ENCODE measurements around the gene DDB1.

DDB1 gene

DNA sequence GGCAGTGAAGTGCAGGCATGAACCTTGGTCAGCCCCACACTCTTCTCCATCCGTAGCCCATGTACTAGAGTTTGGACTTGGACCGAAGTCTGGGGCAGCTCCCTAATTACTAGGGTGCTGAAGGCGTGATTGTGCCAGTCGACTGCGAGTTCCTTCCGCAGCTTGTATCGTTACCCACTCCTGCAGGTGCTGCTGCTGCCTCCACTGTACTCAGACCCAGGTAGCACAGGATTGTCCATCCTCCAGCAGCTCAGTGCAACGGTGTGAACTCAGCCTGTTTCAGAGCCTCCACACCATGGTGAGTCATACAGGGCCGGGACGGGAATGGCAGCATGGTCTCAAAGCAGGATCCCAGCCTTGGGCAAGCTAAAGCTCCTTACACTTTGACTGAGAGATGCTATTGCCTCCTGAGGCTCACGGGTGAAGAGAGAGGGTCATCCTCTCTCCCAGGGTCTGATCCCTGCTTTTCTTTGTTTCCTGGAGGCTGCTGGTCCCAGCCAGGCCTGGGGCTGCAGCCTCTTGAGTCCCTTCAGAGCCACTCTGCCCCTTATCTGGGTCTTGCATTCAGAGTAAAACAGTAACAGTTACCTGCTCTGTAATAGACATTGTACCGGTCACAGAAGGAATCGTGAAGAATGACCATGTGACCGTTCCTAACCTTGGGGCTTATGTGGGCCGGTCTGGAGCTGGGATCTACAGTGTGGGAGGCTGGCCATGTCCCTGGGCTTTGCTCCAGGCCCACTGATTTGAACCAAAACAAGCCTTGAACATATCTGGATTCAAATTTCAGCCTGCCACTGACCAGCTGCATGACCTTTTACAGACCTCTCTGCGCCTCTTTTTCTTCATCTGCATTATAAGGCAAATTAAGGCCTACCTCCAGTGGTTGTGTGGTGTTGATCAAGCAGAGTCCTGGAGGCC, 1.8 kb upstream of the DDB1 start:
- DNase-seq: no peak

DNA sequence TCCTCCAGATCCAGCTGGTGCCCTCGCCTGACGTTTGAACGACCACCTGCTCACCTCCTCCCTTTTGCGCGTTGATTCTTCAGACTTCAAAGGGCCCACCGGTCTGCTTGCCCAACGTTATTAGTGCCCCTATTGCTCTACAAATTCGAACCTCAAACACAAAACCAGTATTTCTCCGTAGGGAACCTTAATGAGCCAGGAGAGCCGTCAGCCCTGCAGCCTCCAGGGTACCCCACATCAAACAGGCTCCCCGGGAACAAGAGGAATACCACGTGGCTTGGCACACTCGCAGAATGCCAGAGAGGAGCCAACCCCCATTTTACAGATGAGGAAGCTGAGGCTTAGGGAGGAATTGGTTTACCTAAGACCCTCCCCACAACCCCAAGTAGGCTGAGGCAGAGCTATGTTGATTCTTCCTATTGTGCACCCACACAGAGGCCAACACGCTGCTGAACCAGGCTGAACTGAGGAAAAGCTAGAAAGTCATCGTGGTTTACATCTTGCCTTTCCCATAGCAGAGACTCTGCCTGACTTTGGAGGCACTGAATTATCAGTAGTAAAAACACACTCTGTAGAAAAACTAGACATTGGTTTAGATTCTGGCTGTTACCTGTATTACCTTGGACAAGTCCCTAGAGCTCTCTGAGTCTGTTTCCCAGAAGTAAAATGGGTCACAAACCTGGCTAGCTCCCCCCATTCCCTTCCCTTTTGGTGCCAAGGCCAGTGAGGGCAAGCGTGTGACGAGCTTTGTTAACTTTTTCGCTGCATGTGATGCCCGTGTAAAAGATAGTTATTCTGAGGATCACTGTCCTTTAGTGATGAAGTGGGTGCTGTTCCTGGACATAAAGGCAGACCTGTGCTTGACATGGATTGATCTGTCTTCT, 887 bp upstream of the DDB1 start:
- DNase-seq: no peak

- DNase-seq: no peak
Measured at GRCh38 chr11:61332281-61332796, 566 bp downstream of the DDB1 start.

GRCh38 chr11:61331651-61332050, 1.3 kb downstream of the DDB1 start:
- no peak for DNase-seq

DNA sequence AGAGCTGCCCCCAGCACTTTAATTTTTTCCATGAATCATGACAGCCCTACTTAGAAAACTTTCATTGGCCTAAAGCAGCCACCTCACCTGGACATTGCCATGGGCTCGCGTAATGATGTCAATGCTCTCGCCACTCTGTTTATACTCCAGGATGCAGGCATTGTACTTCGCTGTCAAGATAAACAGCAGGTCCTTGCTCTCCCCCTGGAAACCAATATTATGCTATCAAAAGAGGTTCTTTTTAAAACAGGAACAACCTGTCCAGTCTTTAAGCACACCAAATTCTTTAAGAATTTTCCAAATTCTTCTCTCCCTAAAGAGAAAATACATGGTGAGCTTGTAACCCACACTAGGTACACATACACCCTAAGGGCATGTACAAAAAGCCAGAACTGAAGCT, 3.0 kb downstream of the DDB1 start:
- DNase-seq: no peak

GRCh38 chr11:61328351-61328750, 4.6 kb downstream of the DDB1 start:
- DNase-seq: no peak

- DNase-seq: no peak
Measured at GRCh38 chr11:61327669-61328071, 5.2 kb downstream of the DDB1 start.

- no peak for DNase-seq
Measured at GRCh38 chr11:61325649-61326414, 7.1 kb downstream of the DDB1 start.

GRCh38 chr11:61315260-61315659, 17.6 kb downstream of the DDB1 start:
- DNase-seq: no peak

DNA sequence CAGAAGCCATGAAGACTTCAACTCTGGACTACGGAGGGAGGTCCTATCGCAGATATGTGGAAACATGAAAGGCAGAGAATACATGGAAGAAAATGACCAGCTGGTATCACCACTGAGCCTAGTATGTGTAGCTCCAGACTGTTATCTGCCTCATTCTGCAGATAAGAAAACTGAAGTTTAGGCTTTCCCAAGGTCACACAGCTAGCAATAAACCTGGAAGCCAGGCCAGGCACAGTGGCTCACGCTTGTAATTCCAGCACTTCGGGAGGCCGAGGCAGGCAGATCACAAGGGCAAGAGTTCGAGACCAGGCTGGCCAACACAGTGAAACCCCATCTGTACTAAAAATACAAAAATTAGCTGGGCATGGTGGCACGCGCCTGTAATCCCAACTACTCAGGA, 22.2 kb downstream of the DDB1 start:
- no peak for DNase-seq

DNA sequence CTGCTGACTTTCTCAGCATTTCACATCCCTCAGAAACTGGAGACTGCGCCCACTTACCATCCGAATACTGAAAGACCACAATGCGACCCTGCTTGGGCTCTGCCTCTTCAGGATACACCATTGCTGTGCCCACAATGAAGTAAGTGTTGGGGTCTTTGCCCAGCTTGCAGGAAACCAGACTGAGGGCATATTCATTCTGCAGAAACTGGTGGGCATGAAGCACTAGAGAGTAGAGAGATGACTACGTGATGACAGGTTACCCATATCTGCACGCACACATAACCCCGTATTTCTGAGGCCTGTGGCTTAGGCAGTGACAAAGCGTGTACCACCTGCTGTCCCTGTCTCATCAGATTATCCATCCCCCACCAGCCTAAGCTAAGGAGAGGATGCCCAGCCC, 23.2 kb downstream of the DDB1 start:
- DNase-seq: no peak

DNA sequence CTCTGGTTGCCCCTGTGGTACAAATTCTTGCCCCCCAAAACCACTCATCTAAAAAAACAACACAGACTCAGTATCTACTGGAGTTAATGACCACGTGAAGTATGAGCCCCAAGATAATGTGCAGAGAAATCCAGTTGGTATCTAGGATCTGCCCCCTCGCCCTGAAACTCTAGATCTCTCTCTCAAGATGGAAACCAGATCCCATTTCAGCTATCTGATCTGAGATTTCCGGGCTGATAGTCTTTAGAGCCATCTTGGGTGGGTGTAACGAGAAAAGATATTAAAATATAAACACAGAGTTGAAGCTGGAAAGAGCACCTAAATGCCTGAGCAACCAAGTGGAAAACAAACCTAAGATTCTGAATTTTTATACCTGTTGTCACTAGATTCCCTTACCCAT, 23.8 kb downstream of the DDB1 start:
- no peak for DNase-seq

DNA sequence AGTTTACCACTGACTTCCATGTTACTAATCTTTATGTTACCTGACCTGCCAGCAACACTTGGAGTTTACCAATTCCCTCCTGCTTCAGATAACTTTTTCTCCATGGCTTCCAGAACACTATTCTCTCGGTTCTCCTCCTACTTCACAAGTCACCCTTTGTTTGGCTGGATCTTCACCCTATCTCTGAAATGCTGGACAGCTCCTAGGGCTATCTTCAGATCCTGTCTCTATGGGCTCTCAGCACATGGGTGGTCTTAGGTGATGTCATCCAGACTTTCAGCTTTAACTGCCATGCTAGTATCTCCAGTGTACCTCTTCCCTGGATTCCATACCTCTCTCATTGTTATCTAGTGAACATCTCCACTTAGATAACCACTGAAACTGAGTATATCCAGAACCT, 25.6 kb downstream of the DDB1 start:
- no peak for DNase-seq

GRCh38 chr11:61306221-61306620, 26.7 kb downstream of the DDB1 start:
- no peak for DNase-seq

- no peak for DNase-seq
Measured at GRCh38 chr11:61305417-61305816, 27.5 kb downstream of the DDB1 start.

DNA sequence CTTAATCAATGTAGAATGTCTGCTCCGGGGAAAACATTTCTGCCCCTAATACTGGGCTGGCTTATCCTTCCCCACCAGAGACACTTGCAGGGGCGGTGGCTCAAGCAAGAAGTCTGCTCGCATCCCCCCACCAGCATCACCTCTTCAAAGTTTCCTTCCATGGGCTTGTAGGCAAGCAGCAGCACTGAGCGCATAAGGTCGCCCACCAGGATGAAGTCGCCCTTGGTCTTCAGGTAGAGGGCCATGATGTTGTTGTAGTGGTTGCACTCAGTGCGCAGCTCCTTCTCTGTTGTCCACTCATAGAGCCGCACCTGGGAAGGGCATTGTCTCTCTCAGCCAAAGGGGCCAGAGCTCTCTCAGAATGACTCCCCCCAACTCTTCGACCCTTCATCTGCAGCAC, 29.2 kb downstream of the DDB1 start:
- DNase-seq: no peak

GRCh38 chr11:61302550-61302949, 30.4 kb downstream of the DDB1 start:
- no peak for DNase-seq

GRCh38 chr11:61298663-61299244, 34.2 kb downstream of the DDB1 start:
- DNase-seq: no peak

DNA sequence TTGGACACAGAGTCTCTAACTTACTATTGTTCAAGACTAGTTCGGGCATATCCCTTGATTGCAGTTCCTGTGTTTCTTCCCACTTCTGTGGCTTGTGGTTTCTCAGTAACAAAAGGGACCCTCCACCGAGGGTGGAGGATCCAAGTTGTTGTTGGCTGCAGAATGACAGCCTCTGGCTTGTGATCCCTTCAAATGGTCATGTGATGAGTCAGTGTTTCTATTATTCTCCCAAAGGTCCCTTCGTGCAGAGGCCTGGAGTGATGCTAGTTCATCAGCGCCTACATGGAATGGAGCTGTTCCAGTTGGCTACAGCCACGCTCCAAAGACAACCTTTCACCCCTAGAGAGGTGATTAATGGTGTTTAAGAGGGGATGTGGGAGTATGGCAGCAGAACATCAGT, 35.2 kb downstream of the DDB1 start:
- no peak for DNase-seq

DNA sequence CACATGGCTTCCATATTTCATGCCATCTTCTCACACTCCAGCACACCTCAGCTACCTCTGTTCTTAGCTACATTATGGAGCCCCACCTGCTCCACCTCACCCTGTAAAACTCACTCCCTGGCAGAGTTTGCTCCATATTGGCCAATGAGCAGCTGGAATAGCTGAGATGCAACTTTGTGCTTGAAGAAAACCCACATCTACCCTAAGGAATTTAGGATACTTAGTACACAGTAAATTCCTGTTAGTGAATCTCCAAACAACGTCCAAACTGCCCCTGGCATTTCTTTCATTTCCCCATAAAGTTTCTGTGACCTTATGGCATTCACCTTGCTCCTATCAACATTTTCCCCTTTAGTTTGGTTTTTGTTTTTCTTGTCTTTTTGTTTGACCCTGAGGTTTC, 35.6 kb downstream of the DDB1 start:
- DNase-seq: no peak

DNA sequence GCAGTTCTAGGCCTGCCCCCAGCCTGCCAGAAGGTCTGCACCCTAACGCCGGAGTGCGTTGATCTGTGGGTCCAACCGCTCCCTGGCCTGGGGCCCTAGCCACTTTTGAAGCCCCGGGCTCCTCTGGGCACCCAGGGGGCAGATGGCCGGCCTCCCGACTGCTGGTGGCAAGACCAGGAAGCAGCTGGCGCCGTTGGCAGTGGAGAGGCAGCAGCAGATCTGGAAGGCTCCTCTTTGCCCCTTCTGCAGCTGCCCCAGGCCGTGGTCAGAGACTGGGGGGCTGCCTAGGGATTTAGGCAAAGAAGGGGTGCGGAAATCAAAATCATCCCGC, 37.3 kb downstream of the DDB1 start:
- DNase-seq: no peak

DNA sequence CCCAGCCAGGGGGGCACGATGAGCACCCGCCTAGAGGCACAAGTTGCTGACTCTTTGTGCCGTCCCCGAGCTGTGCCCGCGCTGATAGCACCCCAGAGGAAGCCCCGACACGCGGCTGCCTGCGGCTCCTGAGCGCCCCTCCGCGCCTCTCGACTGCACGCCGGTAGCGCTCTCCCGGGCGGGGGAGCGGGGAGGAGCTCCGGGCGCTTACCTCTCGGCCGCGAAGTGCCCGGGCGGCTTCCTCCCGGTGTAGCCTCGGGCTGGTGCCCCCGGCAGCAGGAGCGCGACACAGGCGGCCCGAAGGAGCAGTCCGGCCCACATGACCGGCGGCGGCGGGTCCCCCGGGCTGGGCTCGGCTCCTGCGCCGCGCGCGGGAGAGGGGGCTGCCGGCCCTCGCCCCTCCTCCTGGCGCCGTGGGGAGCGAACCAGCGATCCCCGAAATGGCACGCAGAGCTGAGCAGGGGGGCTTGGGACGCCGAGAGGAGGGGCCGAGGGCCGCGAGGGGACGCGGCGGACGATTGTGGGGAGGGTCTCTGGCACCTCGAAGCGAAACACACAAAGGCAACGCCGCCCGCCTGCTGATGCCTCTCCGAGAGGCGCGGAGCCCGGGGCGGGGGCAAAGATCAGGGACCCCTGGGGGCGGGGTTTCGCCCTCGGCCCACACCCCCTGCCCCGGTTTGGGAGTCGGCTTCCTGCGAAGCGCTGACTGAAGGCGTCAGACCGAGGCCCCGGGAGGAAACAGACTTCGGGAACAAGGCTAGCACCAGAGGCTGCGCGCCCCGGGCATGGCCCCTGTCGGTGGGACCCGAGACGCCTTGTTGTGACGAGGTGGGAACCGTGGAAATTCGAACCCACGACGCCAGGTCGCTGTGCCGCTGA, 37.9 kb downstream of the DDB1 start, which contains the start of gene VWCE:
Gene VWCE (minus strand): TSS at position 600 of the 879 bp plus-strand sequence. CDS start 279 bp downstream, at position 321.
- DNase-seq: no peak
